Femur (tissue), 1 donor: ENCODE measurements around the gene SAMD4A.
"Not testable (repeated sequence)": the region's sequence is repeated elsewhere in the genome, so short reads cannot be mapped to it uniquely, and the experiment has no call there.

ENCODE experiments used
- DNase-seq: peaks from one replicate; pipeline ENCODE4 v3.0.0-alpha.2; 2017

SAMD4A gene

DNA sequence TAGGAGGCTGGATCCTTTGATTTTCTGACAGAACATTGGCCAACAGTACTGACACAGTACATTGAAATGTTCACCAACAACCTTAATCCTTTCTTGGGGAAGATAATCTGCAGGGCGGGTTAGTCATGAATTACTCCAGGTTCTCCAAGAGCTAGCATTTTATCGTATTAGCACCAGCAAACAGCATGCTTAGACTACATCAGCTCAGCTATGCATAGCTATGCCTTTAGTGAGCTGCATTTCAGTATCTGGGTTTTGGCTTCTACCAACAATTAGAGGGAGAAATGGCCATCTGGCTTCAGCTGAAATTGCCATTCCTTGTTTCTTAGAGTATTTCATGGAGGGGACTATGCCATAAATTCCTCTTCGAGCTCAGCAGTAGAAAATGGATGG, 33.8 kb downstream of the SAMD4A start:
- DNase-seq, result no peak

DNA sequence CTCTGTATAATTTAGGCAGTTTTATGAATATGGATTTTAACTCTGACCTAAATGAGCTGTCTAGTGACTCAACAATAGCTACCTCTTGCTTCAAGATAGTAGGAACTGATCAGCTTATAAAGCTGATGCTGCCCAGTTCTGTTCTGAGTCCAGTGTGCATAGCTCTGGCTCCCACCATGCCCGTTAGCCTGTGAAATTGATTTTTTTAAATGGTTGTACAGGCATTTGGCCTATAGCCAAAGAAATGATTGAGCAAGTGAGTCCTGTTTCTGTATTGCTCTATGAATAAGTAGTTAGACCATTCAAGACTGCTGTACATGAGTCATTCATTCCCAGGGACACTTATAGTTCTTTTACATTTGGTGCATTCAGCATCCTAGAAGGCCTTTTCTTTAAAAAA, 36.4 kb downstream of the SAMD4A start:
- DNase-seq, result no peak

DNA sequence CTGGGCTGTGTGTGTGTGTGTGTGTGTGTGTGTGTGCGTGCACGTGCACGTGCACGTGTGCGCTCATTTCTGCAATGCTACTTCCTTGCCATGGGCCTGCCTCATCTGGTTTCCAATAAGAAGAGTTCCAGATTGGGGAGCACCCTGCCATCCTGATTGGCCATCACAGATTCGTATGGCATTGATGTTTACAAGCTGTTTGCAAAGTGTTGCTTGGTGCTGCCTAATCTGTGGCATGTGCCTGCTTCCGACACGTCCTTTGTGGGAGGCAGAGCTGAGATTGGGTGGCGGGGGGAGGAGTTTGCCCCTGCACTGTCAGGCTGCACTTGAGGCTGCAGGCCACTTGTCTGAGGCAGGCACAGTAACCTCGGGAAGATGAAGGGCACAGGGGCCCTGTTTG, 39.2 kb downstream of the SAMD4A start:
- peak; percentile 53 for DNase-seq

DNA sequence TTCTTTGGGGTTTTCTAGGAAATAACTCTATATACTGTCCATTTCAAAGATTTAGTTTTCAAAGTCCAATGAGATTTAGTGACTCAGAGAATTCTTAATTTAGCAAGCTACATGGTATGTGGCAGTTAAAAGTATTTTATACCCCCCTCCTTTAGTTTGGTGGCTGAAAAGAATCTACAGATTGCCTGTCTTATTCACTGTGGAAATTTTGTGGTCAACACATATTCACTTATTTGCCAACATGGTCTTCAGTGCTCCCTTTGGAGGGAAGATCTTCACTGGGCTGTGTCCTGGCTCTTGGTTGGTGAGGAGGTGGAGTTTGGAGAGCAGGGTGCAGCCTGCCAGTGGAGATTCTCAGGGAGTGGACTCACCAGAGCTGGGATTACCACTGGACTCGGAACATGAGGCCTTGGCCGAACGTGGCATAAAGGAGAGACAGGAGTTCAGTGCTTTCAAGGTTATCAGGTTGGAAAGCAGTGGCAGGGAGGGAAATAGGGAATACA, 39.8 kb downstream of the SAMD4A start:
- no peak for DNase-seq

DNA sequence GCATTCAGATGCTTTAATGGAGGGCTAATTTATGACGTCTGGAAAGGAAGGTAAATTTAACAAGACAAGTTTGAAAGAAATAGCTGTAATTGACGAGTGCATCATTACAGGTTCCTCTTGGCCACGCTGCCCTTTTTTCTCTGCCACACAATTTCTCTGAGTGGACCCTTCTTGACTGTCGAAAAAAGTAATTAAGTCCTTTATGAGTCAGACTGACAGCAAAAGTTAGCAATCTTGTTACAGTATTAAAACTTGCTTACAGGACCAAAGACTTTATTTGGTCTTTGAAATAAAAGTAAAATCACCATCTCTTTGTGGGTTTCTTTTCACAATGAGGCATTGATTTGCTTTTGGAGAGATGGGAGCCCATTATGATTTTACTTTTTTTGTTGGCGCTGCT, 42.6 kb downstream of the SAMD4A start:
- no peak for DNase-seq

DNA sequence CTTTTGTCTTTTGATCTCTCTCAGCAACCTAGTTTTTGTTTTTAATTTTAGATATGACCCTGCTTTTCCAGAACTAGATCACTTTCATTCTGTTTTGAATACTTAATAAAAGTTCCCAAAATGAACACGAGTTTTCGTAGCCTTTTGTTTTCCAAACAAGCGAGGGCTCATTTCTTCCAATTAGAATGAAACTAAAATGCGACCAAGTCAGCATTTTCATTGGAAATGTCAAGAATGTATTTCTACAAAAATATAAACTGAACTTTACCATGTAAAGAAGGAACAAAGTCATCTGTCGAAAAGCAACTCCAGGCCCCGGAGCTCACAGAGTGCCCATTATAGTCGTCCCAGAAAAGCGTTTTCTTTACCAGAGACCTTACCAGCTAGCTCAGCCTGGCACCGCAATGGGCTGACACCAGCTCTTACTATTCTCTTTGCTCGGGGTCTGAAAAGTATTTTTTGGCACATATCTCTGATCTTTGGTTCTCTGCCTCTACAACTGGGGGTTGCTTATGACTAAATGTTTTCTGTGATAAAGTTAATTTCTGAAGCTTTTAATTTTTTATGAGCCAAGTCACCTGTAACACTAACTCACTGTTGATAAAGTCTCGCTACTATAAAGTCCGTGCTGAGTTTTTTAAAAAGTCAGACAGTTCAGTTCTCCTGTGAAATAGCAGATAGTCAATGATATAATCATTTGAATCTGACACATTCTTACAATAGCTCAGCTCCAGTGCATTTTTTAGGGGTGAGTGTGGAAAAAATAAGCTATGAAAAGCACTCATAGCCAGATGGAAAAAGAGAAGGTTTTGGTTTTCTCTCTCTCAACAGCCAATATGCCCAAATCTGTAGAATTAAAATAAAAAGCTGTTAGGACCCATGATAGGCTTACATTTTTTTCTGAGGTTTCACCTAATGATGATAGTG, 43.4 kb downstream of the SAMD4A start:
- no peak for DNase-seq

DNA sequence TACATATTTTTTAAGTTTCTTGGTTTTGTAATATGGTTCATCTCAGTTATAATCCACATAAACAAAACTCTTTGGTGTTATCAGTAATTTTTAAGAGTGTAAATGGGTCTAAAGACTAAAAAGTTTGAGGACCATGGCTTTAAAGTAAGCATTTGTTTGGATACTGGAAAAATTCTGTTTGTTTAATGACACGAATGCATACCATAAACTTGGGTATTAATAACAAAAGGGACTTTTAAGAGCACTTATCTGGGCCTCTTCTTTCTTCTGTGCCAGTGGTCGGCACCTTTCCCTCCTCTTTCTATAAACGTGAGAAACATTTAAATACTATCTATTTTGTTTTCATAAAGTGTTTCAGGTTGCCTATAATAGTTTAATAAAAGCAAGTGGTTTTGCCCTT, 47.4 kb downstream of the SAMD4A start:
- no peak for DNase-seq

DNA sequence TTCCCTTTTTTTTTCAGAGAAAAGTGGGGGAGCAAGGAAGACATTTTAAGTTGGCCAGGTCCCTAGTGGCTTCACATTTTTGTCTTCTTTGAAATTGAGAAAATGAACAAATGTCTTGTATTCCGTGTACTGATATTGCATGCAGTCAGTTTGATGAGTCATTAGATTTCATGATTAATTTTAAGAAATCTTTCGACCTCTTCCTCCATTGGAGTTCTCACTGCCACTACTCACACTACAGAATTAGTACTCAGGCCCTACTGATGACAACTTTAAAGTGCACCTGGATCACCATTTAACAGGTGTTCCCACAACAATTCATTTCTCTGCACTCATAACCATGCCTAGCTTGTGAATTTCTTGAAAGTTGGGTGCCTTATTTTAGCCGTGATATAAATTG, 50.5 kb downstream of the SAMD4A start:
- DNase-seq, result no peak

DNA sequence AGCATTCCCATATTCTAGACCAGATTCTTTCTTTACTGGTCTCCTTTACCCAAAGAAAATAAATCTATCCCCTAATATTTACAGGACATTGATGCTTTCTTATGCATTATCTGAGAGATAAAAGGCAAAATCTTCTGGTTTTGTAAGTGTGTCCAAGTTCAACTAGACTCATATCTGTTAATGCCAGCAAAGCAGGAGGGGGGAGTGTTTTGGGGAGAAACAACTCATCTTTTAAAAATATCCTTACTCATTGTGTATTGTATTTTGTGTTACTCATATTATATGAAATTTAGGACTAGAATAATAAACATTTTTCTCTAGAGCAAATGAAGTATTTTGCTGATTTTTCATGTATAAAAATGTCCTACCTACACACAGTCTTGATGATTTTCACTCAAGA, 54.8 kb downstream of the SAMD4A start:
- no peak for DNase-seq

DNA sequence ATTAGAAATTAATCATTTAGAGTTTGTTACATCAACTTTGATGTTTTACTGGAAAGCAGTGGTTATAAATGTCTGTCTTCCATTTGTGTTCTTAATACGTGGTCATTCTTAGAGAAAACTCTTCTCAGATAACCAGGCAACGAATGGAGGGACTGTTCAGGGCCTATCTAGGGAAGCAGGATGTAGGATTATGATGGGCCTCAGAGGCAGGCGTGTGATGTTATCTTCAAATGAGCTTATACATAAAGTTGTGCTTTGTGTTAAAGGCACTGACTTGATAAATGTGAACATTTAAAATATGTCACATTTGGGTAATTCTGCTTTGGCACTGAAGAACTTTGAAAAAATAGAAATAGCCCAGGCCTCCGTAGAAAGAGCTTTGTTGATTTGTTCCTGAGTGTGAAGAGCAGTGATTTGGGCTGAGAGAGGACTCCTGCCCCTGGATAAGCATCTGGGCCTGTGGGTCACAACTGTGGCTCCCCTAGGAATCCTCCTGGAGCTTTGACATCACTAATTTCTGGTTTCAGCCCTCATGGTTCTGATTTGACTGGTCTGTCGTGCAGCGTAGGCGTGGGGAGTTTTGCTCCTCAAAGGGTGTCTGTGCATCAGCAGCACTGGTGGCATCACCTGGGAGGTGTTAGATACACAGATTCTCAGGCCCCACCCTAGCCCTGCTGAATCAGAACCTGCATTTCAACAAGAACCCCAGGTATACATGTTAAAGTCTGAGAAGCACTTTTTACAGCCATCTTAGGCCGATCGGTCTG, 55.4 kb downstream of the SAMD4A start:
- DNase-seq, result no peak

DNA sequence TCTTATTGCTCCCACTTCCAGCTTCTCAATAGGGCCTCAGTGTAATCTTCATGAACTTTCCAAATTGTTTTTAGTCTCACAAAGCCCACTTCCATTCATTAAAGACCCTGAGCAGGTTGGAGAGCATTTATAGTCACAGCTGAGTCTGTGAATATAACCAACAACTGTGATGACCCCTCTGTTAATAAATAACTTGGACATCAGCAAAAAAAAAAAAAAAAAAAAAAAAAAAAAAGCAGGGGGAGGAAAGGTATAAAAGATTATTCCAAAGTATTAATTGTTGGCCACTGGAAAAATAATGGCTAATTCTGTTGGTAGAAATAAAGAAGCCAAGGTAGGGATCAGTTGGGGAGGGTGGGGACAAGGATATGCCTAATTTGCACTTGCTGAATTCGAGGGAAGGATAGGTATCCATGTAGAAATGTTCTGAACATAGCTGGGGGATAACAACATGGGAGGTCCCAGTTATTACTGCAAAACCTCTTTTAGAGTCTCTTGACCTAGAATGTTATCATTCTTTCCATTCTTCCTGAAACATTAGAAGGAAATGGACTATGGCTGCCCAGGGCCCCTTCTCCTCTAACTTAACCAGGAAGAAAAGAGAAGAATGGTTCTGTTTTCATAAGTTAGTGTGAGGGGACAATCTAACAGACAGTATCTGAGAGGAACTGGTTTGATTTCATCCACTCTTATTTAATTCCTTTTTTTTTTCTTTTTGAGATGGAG, 56.5 kb downstream of the SAMD4A start:
- no peak for DNase-seq

DNA sequence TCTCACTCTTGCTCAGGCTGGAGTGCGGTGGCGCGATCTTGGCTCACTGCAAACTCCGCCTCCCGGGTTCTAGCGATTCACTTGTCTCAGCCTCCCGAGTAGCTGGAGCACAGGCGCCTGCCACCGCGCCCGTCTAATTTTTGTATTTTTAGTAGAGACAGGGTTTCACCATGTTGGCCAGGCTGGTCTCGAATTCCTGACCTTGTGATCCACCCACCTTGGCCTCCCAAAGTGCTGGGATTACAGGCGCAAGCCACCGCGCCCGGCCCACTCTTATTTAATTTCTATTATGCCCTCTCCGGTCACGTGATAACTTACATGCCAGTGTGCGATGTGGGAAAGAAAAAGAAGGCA, 57.1 kb downstream of the SAMD4A start:
- not testable (repeated sequence) for DNase-seq

DNA sequence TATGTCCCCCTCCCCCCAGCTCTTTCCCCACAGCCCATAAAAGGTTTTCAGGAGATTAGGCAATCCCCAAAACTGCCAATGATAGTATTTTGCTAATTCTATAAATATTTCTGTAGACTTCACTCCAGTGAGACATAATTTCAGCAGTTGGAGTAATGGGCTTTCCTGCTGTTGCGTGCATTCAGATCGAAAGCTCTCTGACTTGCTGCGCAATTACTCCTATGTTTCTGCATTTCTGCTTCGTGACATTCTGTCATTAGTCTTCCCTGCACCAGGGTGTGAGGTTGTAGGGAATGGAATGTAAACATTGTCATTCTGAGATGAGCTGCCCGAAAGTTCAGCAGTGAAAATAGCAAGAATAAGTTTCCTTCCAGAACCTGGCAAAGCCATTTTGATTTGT, 58.2 kb downstream of the SAMD4A start:
- DNase-seq, result no peak

DNA sequence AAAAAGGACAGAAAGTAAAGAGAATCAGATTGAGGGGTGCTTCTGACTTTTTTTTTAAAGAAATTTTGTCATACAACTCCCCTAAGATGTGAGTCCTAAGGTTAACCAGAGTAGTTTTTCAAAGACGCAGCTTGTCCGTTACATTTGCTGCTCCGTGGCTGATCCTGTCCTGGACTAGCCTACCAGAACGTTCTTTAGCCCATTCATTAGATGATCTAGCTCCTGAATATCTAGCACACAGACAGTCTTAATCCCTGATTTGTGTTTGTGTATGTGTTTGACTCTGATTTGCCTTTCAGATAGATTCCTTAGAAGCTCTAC, 60.3 kb downstream of the SAMD4A start:
- DNase-seq, result no peak

DNA sequence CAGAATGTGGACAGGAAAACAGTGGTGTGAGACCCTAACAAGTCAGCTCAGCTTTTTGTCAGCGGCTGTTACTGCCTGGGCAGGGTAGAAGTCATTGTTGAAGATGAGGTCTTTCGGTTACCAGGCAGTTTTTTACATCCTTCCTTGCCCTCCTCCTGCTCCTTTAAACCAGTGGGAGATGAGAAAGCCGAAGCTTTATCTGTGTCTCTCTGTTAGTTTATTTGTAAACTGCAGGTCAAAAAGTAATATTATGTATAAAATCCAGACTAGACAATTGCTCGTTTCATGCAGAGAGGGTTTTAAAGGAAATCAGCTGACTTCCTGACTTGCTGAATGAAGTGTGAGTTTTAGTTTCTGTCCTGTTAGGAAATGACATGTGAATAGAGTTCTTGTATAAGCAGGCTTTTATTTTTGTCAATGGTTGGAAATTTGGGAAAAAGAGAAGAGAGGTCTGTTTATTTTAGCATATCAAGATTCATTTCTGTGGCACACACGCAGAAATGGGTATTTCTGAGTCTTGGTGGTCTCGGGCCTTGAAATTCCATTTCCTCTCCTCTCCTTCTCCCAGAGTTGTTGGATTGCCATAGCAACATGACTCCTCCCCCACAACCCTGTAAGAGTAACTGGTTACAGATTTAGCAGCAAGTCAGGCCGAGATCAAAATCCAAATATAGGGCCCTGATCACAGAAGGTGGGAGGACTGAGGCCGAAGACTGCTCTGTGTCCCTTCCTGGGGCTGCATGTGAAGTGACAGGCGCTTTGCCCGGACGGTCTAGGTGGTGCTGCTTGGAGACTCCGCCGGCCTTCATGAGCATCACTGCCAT, 60.8 kb downstream of the SAMD4A start:
- peak; percentile 87 for DNase-seq

DNA sequence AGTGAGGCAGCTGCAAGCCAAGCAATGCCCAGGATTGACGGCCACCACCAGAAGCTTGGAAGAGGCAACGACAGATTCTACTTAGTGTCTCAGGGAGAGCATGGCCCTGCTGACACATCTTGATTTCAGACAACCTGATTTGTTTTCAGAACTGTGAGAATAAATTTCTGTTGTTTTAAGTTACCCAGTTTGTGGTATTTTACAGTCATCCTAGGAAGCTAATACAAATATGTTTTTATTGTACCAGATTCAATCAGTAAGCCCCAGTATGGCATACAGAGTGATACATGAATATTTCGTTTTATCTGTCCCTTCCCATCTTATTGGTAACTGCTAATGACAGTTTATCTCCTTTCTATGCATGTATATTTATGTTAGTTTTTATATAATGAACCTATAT, 62.3 kb downstream of the SAMD4A start:
- DNase-seq, result no peak

DNA sequence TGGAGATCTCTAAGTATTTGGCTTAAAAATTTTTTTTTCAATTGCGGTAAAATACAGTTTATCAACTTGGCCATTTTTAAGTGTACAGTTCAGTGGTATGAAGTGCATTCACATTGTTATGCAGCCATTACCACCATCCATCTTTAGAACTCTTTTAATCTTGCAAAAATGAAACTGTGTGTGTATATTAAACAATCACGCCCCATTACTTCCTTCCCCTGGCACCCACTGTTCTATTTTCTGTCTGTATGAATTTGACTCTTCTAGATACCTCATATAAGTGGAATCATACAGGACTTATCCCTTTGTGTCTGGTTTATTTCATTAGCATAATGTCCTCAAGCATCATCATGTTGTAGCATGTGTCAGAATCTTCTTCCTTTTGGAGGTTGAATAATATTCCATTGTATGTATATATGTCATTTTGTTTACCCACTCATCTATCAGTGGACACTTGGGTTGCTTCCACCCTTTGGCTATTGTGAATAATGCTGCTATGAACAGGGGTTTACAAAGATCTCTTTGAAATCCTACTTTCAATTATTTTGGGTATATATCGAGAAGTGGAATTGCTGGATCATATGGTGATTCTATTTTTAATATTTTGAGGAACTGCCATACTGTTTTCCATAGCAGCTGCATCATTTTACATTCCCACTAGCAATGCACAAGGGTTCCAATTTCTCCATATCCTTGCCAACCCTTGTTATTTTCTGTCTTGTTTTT, 62.9 kb downstream of the SAMD4A start:
- no peak for DNase-seq

DNA sequence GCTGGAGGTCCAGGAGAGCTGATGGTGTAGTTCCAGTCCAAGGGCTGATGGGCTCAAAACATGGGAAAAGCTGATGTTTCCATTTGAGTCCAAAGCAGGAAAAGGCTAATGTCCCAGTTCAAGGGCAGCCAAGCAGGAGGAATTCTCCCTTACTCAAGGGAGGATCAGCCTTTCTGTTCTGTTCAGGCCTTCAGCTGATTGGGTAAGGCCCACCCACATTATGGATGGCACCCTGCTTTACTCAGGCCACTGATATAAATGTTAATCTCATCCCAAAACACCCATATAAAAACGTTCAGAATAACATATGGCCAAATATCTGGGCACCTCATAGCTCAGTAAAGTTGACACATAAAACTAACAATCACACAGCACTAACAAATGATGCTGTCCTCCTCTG, 64.1 kb downstream of the SAMD4A start:
- no peak for DNase-seq

DNA sequence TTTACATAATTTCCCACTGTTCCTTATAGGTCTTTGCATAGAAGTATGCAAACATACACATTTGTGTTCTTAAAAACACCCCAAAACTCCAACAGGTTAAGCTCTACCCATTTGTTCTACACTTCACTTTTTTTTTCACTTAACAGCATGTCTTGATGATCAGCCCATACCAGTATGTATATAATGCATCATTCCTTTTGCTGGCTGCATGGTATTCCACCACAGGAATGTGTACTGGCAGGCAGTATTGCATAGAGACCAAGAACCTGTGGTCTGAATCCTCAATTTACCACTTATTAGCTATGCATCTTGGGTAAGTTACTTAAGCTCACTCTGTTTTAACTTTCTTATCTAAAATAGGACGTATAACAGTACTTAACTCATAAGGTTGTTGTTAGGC, 65.5 kb downstream of the SAMD4A start:
- no peak for DNase-seq

DNA sequence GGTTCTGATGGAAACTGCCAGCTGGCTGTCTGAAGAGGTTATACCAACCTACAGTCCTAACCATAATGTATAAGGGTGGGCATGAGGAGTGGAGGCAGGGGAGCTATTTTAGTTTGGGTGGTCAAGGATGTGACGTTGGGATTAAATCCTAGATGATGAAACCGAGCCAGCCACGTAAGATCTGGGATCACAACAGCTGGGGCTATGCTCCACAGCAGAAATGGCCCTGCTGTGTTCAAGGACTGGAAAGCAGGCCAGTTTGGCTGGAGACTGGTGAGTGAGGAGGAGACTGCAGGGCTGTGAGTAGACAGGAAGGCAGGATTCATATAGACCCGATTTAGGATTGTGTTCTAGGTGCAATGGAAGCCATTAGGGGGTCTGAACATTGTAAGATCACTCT, 66.1 kb downstream of the SAMD4A start:
- no peak for DNase-seq

DNA sequence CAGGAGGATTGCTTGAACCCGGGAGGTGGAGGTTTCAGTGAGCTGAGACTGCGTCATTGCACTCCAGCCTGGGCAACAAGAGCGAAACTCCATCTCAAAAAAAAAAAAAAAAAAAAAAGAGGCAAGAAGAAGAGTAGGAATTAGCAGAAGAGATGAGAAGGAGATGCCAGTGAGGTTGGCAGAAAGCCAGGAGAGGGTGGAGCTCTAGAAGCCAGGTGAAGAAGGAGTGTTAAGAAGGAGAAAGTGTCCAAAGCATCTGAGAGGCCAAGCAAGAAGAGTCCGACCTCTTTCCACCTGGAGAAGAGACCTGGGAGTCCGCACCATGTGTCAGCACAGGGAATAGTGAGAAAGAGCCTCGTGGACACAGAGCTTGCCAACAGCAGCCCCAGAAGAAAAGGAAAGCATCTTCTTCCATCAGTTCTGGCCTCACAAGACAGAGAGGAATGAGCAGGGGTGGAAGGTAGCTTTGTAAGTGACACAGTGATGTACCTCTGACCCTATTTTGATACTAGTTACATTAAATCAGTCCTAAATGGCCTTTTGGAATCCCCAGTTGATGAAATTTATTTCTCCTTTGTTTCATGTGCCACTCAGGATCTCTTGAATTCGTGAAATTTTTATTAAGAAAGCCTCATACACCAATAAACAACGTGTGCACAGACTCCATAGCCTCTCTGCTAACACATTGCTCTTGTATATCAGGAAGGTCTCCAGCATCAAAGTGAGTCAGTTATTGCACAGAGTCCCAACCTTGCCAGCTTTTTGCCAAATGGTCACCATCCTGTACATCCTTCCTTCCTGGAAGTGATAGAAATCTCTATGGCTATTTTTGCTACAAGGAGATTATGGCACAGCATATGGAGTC, 70.6 kb downstream of the SAMD4A start:
- no peak for DNase-seq
